GM18951 (cell line): ENCODE measurements around the gene ARL15.

ENCODE experiments used
- POLR2A ChIP-seq: IDR thresholded peaks from 4 replicates; pipeline ENCODE4 v1.6.1; 2011; ENCODE audit warnings: mild to moderate bottlenecking; ENCODE audit not compliant: insufficient read length, insufficient read depth; ENCODE audit errors: extremely low read depth
- in situ Hi-C: fragments of 300-500 bp; cut with MboI; formaldehyde crosslinking; loops from one replicate; pipeline ENCODE4 v1.12.0; 2022; ENCODE audit warnings: low sequenced_read_pairs, mixed read lengths, inconsistent platforms; ENCODE audit not compliant: unreplicated experiment

ARL15 gene

GRCh38 chr5:54184806-54185205 is 125.6 kb downstream of the ARL15 start:
- TF ChIP-seq POLR2A, result no peak
- in situ Hi-C loops, result no loop called here

GRCh38 chr5:54180630-54181031 is 129.7 kb downstream of the ARL15 start:
- TF ChIP-seq POLR2A, result no peak

GRCh38 chr5:54178991-54179390 is 131.4 kb downstream of the ARL15 start:
- no peak for TF ChIP-seq POLR2A
- in situ Hi-C loops, result no loop called here

More at GRCh38 chr5:54180630-54181031, 129.7 kb downstream of the ARL15 start:
- in situ Hi-C loops, result no loop called here

- no peak for TF ChIP-seq POLR2A
- in situ Hi-C loops, result no loop called here
Measured at GRCh38 chr5:54178207-54178606, 132.2 kb downstream of the ARL15 start.

- no peak for TF ChIP-seq POLR2A
- in situ Hi-C loops, result no loop called here
Measured at GRCh38 chr5:54177058-54177457, 133.3 kb downstream of the ARL15 start.

- in situ Hi-C loops, result no loop called here
- TF ChIP-seq POLR2A, result no peak
Measured at GRCh38 chr5:54176066-54176830, 134.1 kb downstream of the ARL15 start.

GRCh38 chr5:54173251-54173650 is 137.1 kb downstream of the ARL15 start:
- in situ Hi-C loops, result no loop called here
- no peak for TF ChIP-seq POLR2A

- no peak for TF ChIP-seq POLR2A
- in situ Hi-C loops, result no loop called here
Measured at GRCh38 chr5:54171645-54172384, 138.6 kb downstream of the ARL15 start.

- TF ChIP-seq POLR2A, result no peak
- in situ Hi-C loops, result no loop called here
Measured at GRCh38 chr5:54165687-54166086, 144.7 kb downstream of the ARL15 start.

GRCh38 chr5:54162184-54162583 is 148.2 kb downstream of the ARL15 start:
- no peak for TF ChIP-seq POLR2A
- in situ Hi-C loops, result no loop called here

- no peak for TF ChIP-seq POLR2A
- in situ Hi-C loops, result no loop called here
Measured at GRCh38 chr5:54160329-54160728, 150.0 kb downstream of the ARL15 start.

GRCh38 chr5:54159893-54160195 is 150.5 kb downstream of the ARL15 start:
- TF ChIP-seq POLR2A, result no peak
- in situ Hi-C loops, result no loop called here

GRCh38 chr5:54159153-54159892 is 151.1 kb downstream of the ARL15 start:
- in situ Hi-C loops, result no loop called here
- no peak for TF ChIP-seq POLR2A
